ENCODE measurements around the gene CXCR4.

The CXCR4 gene

DNA sequence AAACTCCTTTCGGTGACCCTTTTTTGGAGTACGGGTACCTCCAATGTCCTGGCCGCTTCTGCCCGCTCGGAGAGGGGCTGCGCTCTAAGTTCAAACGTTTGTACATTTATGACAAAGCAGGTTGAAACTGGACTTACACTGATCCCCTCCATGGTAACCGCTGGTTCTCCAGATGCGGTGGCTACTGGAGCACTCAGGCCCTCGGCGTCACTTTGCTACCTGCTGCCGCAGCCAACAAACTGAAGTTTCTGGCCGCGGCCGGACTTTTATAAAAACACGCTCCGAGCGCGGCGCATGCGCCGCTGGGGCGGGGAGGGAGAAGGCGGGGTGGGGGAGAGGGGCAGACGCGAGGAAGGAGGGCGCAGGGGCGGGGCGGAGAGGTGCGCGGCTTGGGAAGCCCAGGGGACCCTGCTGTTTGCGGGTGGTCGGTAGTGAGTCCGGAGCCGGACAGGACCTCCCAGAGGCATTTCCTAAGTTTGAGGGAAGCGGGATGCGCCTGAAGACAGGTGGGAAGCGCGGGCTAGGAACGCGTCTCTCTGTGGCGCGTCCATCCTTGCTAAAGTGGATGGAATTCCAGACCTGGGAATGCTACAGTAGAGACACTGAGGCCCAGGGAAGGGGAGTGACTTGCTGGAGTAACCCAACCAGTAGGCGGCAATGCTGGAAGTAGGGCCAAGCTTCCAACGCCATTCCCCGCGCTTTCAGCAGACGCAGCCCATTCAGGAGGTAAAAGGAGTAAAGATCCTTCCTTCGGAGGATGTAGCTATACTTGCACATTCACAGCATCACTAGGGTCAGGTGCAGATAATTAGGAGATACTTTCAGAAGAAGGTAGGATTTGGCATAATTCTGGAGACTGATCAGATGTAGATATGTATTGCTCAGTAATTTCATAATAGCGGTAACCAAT, at the start of gene CXCR4:
Gene CXCR4, minus strand, starts transcription at position 241 of the 910 bp plus-strand sequence. Its CDS starts 89 bp downstream, at position 152.
- no peak for DNase-seq

GRCh38 chr2:136164280-136164776, 46.4 kb upstream of the CXCR4 start:
- no peak for DNase-seq

DNA sequence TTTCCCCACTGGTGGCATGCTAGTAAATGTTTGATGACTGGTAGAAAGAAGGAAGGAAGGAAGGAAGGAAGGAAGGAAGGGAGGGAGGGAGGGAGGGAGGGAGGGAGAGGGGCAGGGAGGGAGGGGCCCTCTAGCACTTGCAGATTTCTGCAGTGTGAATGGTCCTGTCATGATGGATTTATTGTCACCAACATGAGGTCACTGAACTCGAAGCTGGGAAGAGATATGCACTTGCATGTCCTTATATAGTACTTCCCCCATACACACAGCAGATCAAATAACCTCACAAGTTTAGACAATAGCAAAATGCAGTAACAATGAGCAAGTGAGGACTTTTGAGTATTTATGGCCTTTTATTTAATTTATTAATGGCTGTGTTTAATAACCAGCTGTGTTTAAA, 44.5 kb upstream of the CXCR4 start:
- no peak for DNase-seq

DNA sequence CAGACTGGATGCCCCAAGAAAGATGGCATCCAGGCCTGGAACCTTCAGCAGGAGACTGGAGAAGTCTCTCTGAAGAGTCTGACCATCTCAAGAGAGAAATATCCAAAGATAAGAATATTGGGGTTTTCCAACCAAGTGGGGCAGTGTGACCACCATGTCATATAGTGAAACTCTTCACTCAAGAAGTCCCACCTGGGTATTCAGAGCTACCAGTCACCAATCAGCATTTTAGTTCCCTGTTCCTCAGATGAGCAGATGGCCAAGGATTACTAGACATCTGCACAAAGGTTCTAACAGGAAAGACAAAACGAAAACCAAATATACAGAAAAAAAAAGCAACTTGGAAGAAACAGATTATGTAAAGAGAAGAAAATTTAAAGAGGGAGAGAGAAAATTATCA, 38.5 kb upstream of the CXCR4 start:
- no peak for DNase-seq

DNA sequence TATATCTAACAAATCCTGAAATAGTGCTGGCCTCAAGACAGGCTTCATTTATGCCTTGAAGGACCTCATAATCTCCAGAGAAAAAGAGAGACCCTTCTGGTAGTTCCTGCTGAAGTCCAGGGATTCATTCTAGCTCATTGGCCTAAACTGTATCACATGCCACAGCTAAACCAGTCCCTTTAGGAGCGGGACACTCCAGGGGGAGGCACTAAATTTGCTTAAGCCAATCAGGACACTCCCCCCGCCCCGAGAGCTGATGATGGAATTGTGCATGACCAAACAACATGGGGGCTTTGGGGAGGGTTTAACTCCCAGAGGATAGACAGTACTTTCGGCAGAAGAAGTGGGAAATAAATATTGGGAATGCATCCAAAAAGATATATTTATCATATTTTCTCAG, 36.4 kb upstream of the CXCR4 start:
- DNase-seq, result no peak

DNA sequence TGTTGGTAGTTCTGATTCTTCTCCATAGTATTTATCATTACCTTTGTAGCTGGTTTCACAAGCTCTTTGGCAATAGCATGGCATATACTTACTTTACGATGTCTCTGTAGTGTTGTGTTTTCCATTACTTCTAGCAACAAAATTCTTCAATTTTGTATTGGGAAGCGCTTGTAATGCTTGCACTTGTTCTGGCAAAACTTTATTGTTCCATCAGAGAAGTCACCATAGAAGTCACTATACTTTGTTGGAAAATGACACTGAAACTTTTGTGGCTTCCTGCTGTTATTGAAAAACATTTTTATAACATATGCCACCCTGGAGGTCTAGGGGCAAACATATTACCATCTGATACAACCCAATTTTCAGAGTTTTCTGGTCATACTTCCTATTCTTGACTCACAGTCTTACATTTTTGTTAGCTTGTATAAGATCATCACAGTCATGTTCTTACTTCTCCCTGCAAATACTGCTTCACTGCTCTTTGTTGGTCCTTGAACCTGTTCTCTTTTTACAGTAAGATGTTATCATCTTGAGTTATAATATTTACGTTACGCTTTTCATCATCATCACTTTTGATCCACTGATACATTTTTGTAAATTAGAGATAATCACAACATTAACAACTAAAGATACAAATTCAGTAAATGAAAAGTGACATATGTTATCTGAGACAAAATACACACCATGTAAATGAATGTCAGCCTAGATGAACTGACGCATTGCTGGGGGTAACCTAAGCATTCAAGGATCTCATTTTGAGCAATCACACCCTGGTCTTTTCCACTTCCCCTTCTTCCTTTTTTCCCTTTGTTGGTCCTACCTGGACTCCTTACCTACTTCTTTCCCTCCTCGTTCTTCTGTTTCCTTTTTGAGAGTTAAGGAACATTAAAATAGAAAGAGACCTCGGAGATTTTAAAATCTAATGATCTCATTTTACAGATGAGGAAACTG, 33.3 kb upstream of the CXCR4 start:
- DNase-seq, result no peak

GRCh38 chr2:136149011-136149410, 31.1 kb upstream of the CXCR4 start:
- no peak for DNase-seq

DNA sequence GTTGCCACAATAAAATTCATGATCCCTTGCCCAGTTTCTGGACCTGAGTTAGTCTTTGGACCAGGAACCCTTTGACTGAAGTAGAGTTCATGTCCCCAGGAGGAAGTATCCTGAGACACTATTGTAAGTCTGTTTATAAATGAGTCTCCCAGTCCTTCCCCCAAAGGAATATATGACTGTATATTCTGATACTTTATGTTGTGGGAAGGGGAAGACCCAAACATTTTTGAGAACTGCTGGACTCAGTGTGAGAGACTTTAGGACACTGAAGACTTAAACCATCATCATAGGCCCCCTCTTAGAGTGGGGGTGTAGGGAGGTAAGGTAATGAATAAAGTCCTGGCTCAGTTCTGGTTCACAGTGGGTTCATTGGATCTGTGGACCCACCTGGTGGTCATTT, 28.6 kb upstream of the CXCR4 start:
- DNase-seq, result no peak

DNA sequence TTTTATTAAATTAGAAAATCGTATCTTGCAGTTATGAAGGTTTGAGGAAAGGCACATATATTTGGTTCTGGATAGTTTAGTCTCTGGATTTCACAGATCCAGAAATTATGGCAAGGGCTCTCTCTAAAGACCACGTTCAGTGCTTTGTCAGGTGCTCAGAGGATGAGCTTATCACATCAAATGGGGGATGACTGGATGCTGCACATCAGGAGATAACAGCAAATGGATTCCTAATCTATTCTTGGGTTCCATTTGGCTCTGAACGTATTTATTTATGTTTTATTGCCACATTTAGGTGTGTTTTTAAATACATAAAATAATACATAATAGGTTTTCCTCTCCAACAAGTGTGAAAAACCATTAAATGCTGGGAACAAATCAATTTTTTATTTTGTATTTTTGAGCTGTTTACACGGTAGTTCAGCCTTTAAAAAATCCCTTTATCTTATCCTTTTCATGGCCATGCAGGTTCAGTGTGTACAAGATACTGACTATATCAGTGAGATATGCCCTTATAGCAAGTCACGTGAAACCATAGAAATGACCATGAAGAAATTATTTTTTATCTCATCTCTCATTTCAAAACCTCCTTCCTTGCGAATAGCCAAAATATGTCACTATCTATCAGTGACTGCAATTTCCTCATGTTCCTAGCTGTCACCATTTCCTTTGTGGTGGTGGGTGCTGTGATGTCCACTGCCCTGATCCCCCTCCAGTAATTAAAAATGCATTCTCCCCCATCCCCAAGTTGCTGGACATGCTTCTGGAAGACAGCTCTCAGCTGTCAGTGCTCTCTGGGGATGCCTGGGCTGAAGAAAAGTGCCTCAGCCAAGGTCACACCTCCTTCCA, 25.9 kb upstream of the CXCR4 start:
- no peak for DNase-seq

DNA sequence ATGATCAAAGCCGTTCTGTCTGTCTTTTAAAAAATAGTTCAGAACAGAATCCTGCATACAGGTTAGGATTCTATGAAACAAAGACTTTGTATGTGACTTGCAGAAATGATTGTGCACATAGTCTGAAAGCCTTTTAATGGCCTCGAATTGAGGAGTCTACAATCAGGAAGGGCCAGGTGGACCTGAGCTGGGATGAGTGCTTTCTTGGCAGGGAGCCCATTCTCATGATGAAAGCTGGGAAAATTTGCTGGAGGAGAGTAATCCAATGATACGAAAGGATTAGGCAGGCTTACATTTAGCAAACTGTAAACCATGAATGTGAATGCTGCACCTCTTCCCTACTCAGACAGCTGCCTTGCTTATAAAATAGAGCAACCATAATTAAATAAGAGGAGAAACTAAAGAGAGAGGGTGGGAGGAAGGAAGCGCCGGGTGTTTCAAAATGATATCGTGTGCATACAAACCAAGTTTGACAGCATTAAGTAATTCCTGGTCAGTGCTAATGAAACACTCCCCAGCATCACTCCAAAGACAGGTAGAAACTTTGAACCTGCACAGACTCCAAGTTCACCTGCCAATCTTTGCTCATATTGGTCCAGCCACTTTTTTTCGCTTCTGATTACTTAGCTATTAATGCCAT, 23.7 kb upstream of the CXCR4 start:
- DNase-seq, result no peak

DNA sequence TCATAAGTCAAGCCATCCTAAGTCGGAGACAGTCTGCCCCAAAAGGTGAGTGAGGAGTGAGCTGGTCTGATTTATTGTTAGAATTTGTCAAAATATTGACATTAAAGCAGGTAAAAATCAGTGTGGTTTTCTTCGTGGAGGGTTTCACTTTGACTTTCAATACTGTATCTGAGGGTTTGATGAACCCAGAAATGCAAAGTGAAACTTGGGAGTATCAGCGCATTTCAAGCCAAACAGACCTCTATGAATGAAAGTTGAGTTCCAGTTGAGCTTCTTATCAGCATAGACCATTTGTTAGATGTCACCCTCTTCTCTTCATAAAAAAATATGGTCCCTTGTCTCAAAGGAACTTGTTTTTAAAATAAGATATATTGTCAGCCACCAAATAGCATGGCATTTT, 21.7 kb upstream of the CXCR4 start:
- no peak for DNase-seq

DNA sequence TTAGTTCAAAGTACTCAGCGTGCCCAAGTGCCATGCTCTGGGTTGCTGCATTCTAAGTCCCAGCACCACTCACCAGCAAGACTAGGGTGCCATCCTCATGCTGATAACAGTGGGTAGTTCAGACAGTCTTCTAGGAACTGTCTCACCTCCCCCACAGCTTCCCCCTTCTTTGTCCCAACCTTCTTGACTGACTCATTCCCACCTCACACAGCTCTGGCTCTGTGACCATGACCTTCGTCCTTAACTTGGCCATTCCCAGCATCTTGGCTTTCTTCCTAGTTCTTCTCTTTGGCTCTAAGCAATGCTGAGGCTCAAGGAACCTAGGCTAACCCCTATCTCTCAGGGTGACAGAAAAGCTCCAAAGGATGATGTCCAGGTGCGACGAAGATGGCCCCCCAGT, 20.0 kb upstream of the CXCR4 start:
- DNase-seq, result no peak

DNA sequence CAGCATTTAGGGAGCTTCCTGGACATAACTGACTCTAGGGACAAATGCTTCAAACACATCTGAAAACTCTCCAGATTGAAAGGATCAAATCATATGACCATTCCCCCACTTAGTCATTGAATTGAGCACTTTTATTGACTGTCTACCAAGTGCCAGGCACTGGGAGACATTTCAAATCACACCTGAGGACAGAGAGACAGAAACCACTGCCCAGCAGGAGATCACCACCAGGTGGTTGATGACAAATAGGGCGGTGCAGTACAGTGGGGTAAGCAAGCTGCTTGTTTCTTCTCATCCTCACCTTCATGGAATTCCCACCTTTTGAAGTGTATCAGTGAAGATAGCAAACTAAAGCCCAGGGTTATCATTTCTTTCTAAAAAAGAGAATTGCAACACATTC, 19.0 kb upstream of the CXCR4 start:
- DNase-seq, result no peak

- no peak for DNase-seq
Measured at GRCh38 chr2:136135921-136136906, 18.3 kb upstream of the CXCR4 start.

GRCh38 chr2:136135462-136135861, 17.5 kb upstream of the CXCR4 start:
- DNase-seq, result no peak

DNA sequence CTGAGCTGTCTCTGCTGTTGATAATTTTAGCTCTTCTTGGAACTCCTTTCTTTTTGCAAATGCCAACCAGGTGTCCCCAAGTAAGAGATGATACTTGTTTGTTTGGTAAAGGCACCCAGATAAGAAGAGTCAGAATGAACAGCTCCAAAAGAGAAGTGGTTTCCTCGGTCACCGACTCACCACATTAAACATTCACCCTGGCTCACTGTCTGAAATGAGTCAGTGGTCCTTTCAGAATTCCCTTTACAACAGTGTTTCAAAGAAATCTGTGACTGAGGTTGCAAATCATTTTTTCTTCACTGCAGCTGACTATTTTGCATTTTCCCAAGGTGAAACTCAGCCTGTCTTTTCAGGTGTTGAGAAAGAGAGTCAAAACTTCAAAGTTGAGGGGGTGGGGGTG, 16.2 kb upstream of the CXCR4 start:
- DNase-seq, result no peak

DNA sequence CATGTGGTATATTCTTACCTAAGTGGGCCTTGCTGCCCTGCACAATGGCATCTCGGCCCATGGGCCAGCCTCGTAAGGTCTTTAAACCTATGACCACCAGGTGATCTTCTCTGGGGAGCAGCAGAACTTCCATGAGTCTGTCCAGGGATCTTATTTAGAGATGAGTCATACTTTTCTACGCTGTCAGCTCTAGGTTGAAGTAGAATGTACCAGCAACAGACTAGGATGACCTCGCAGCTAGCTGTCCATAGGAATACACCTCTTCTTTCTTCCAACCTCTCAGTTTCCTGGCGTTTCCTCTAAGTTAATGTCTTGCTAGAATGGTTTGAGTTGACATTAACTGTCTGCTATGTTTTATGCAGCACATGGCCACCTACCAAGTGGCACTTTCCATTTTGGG, 15.6 kb upstream of the CXCR4 start:
- DNase-seq, result no peak

DNA sequence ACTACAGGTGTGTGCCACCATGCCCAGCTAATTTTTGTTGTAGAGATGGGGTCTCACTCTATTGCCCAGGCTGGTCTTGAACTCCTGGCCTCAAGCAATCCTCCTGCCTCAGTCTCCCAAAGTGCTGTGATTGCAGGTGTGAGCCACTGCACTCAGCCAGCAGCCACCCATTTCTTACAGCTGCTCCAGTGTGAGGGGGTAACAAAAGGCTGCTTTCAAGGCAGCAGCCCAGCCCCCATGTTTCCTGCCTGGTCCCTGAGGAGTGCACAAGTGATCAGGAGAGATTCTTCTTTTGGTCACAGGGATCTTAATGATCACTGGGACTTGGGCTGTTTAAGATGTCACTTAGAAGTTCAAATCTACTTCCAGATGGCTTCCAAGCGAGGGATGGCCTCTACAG, 15.2 kb upstream of the CXCR4 start:
- no peak for DNase-seq

GRCh38 chr2:136132825-136133155, 14.8 kb upstream of the CXCR4 start:
- no peak for DNase-seq

- DNase-seq, result no peak
Measured at GRCh38 chr2:136131961-136132824, 14.2 kb upstream of the CXCR4 start.

Measured in GOT3 (cell line).